SK-N-MC (cell line): ENCODE data around the gene SEPTIN7.

Source experiments
- EZH2 ChIP-seq: fragments of 200-600 bp; sonication (generic); IDR thresholded peaks from one replicate; pipeline ENCODE4 v1.6.1; 2017; ENCODE audit warnings: antibody characterized with exemption
- FOXP2 ChIP-seq: optimal IDR thresholded peaks from 2 replicates; pipeline ENCODE3; 2011; ENCODE audit warnings: mild to moderate bottlenecking, moderate library complexity; ENCODE audit not compliant: insufficient read depth; ENCODE audit errors: extremely low read length, control extremely low read depth
- POLR2AphosphoS5 ChIP-seq: IDR thresholded peaks from 2 replicates; pipeline ENCODE4 v1.6.1; 2012; ENCODE audit warnings: mild to moderate bottlenecking, low read depth, low read length, borderline replicate concordance

GRCh38 chr7:35755711-35756110 is 45.1 kb upstream of the SEPTIN7 start:
- TF ChIP-seq POLR2AphosphoS5: no peak
- no peak for TF ChIP-seq EZH2
- TF ChIP-seq FOXP2: no peak
